ENCODE data around the gene CTSZ. TPM values are rescaled to one million over a fixed set of nuclear protein-coding genes. Genes with fewer than 3 reads are reported as not detected.

Gene CTSZ
- polyA plus RNA-seq, 2 of the 4 experiments (the other 2 are of a cell fraction), result 115 to 156 TPM

- no peak for ATAC-seq
- POLR2A ChIA-PET, result interaction anchor here (1.5 kb wide), 1 partner anchor 10 kb away, joined by 10 read pairs; the partner anchor contains the start of gene ATP5F1E
- WGBS (ENCODE audit: missing lambda C conversion rate), result 96% methylated on average over 15 of the region's 15 CpGs
- H3K27ac ChIP-seq, result no peak overlapping the region
- H3K4me3 ChIP-seq, result no peak overlapping the region
- no peak for DNase-seq (ENCODE audit: low read depth in 1 of 2, low spot score in 1 of 2)
- no peaks in the 10 kb centered on the region for H3K9me3 ChIP-seq
- FAIRE-seq, result no peak
- CTCF ChIA-PET, result interaction anchor here (0.9 to 1.3 kb wide), 3 partner anchors 9 to 473 kb away, joined by 3 to 4 read pairs (median 3); no protein-coding TSS in a partner anchor
- TF ChIP-seq USF2 (IDR thresholded peaks at IDR 0.05), result no peak
- TF ChIP-seq POLR2A (IDR thresholded peaks at IDR 0.05; ENCODE audit: low read length), result no peak
- no peak for TF ChIP-seq JUNB (IDR thresholded peaks at IDR 0.05)
- no peak for TF ChIP-seq EHF (CRISPR knock-in tag; IDR thresholded peaks at IDR 0.05)
- no peak for TF ChIP-seq KDM5A (IDR thresholded peaks at IDR 0.05)
- no peak for TF ChIP-seq CBX8 (IDR thresholded peaks at IDR 0.05)
- no peak for TF ChIP-seq KDM1A (IDR thresholded peaks at IDR 0.05; ENCODE audit: low read depth)
- no peak for TF ChIP-seq ZFP36 (IDR thresholded peaks at IDR 0.05; ENCODE audit: borderline replicate concordance, partially characterized antibody)
- TF ChIP-seq TFCP2L1 (CRISPR knock-in tag; IDR thresholded peaks at IDR 0.05), result no peak
- no peak for TF ChIP-seq NPAS2 (CRISPR knock-in tag; IDR thresholded peaks at IDR 0.05; ENCODE audit: borderline replicate concordance)
- TF ChIP-seq POLR2AphosphoS2 (conservative IDR thresholded peaks at IDR 0.05; ENCODE audit: low read length), result no peak
- TF ChIP-seq BHLHE40 (IDR thresholded peaks at IDR 0.05; ENCODE audit: low read depth, low read length), result no peak
- TF ChIP-seq RAD21 (conservative IDR thresholded peaks at IDR 0.05 in 1 of 2, IDR thresholded peaks at IDR 0.05 in 1 of 2), result no peak
- no peak for TF ChIP-seq BCL3 (IDR thresholded peaks at IDR 0.05)
- TF ChIP-seq ZSCAN20 (CRISPR knock-in tag; IDR thresholded peaks at IDR 0.05), result no peak
- no peak for TF ChIP-seq CHD4 (IDR thresholded peaks at IDR 0.05; ENCODE audit: borderline replicate concordance)
- no peak for TF ChIP-seq SREBF2 (IDR thresholded peaks at IDR 0.05)
- no peak for TF ChIP-seq HEYL (CRISPR knock-in tag; IDR thresholded peaks at IDR 0.05)
- no peaks in the 10 kb centered on the region for H3K4me1 ChIP-seq
- no peak overlapping the region for H3K4me2 ChIP-seq
Observed at GRCh38 chr20:59022754-59023153, 15.7 kb upstream of the CTSZ start.

- no peak overlapping the region for H3K4me2 ChIP-seq
Observed at GRCh38 chr20:59020938-59021551, 14.0 kb upstream of the CTSZ start.

More at GRCh38 chr20:59020938-59021551, 14.0 kb upstream of the CTSZ start:
- CTCF ChIA-PET, result interaction anchor here (0.6 to 1.5 kb wide), 2 partner anchors 12 to 383 kb away, joined by 3 to 4 read pairs; no protein-coding TSS in a partner anchor
- no peak for FAIRE-seq
- POLR2A ChIA-PET, result no interaction called here
- H3K27ac ChIP-seq, result no peak overlapping the region
- TF ChIP-seq MAFK (IDR thresholded peaks at IDR 0.05; ENCODE audit: partially characterized antibody) (peak; percentile 20), NR3C1 (IDR thresholded peaks at IDR 0.05) (no peak), ATOH8 (CRISPR knock-in tag; IDR thresholded peaks at IDR 0.05; ENCODE audit: low read depth) (no peak), POLR2AphosphoS2 (conservative IDR thresholded peaks at IDR 0.05; ENCODE audit: low read length) (no peak), TFCP2L1 (CRISPR knock-in tag; IDR thresholded peaks at IDR 0.05) (no peak), MYC (IDR thresholded peaks at IDR 0.05; ENCODE audit: borderline replicate concordance, low read length) (no peak), USF2 (IDR thresholded peaks at IDR 0.05) (no peak)
- no peaks in the 10 kb centered on the region for H3K9me3 ChIP-seq
- ATAC-seq, result no peak
- no peak overlapping the region for H3K4me3 ChIP-seq
- 81% methylated on average over 5 of the region's 5 CpGs for WGBS (ENCODE audit: missing lambda C conversion rate)
- DNase-seq (ENCODE audit: low read depth in 1 of 2, low spot score in 1 of 2), result no peak
- no peaks in the 10 kb centered on the region for H3K4me1 ChIP-seq
